GM13976 (cell line): ENCODE measurements around the gene AKAP13.

Source experiments
- DNase-seq: peaks from one replicate; pipeline ENCODE4 v3.0.0; 2012; ENCODE audit warnings: low spot score
- CTCF ChIP-seq: IDR thresholded peaks from 2 replicates; pipeline ENCODE4 v1.5.1; 2012; ENCODE audit warnings: borderline replicate concordance, mild to moderate bottlenecking; ENCODE audit not compliant: insufficient read depth; ENCODE audit errors: extremely low read depth, missing control alignments, control extremely low read depth
- in situ Hi-C: fragments of 300-500 bp; cut with MboI; formaldehyde crosslinking; loops from one replicate; pipeline ENCODE4 v1.12.0; 2022; ENCODE audit warnings: low sequenced_read_pairs, mixed read lengths, inconsistent platforms; ENCODE audit not compliant: unreplicated experiment

Gene AKAP13

GRCh38 chr15:85383470-85384148 is 3.2 kb downstream of the AKAP13 start:
- DNase-seq, result no peak
- no peak for TF ChIP-seq CTCF
- in situ Hi-C loops, result no loop called here

GRCh38 chr15:85386261-85386660 is 5.9 kb downstream of the AKAP13 start:
- no peak for DNase-seq
- in situ Hi-C loops, result no loop called here
- TF ChIP-seq CTCF, result no peak

GRCh38 chr15:85388566-85389305 is 8.3 kb downstream of the AKAP13 start:
- DNase-seq, result no peak
- TF ChIP-seq CTCF, result no peak
- in situ Hi-C loops, result no loop called here

- no peak for DNase-seq
- TF ChIP-seq CTCF, result no peak
- in situ Hi-C loops, result no loop called here
Observed at GRCh38 chr15:85389306-85389650, 8.9 kb downstream of the AKAP13 start.

- DNase-seq, result no peak
- in situ Hi-C loops, result no loop called here
- no peak for TF ChIP-seq CTCF
Observed at GRCh38 chr15:85389772-85390171, 9.4 kb downstream of the AKAP13 start.

- no peak for TF ChIP-seq CTCF
- in situ Hi-C loops, result no loop called here
- DNase-seq, result no peak
Observed at GRCh38 chr15:85393210-85393609, 12.8 kb downstream of the AKAP13 start.
